GM12892 (cell line): Measurements from ENCODE around the gene DDX3X.
"Not testable (repeated sequence)": the region's sequence is repeated elsewhere in the genome, so short reads cannot be mapped to it uniquely, and the experiment has no call there.

Experiments
- DNase-seq: peaks from one replicate; pipeline ENCODE4 v3.0.0; 2011; ENCODE audit not compliant: insufficient read length
- FAIRE-seq: peaks from 2 replicates; lab custom pipeline; 2011; peaks lifted over from hg19 to GRCh38; lab: Jason Lieb, UNC
- POLR2A ChIP-seq: IDR thresholded peaks from 2 replicates; pipeline ENCODE4 v1.6.1; 2011; ENCODE audit warnings: low read depth, low read length, control low read depth
- POLR2AphosphoS5 ChIP-seq: IDR thresholded peaks from 2 replicates; pipeline ENCODE4 v1.6.1; 2011; ENCODE audit warnings: low read depth, low read length, control low read depth
- TAF1 ChIP-seq: IDR thresholded peaks from 2 replicates; pipeline ENCODE4 v1.6.1; 2011; ENCODE audit warnings: low read depth, mild to moderate bottlenecking, control low read depth, low read length, borderline replicate concordance

The DDX3X gene

DNA sequence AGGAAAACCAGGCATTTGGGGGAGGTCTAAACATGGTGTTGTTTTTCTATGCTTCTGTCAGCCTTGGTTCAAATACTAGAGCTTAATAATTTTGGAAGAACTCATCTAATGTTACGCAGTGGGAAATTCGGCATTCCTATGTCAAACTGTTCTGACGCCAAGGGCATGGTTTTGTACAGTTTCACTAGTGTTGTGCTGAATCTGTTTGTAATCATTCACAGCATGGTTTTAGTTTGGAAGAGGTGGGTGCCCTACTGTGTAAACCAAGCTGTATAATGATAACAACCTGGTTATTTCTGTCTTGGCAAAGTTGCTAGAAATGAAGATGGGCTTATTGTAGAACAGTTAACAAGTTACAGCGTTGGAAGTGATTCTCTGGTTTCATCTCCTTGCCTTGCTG is 5.2 kb downstream of the DDX3X start:
- peak; percentile 47; the same call in 1 of the 2 replicates for TF ChIP-seq POLR2A
- TF ChIP-seq TAF1: no peak
- TF ChIP-seq POLR2AphosphoS5: no peak
- FAIRE-seq (peak; percentile 93), DNase-seq (no peak)

DNA sequence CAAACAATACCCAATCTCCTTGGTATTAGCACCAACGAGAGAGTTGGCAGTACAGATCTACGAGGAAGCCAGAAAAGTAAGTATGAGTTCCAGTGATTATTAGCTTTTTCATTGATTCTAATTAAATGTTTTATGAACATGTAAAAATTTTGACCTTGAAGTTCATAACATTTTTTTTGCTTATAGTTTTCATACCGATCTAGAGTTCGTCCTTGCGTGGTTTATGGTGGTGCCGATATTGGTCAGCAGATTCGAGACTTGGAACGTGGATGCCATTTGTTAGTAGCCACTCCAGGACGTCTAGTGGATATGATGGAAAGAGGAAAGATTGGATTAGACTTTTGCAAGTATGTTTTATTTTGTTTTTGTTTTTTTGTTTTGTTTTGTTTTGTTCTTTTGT is 10.1 kb downstream of the DDX3X start:
- no peak for TF ChIP-seq TAF1
- no peak for TF ChIP-seq POLR2A
- no peak for TF ChIP-seq POLR2AphosphoS5
- peak; percentile 30 for FAIRE-seq

DNA sequence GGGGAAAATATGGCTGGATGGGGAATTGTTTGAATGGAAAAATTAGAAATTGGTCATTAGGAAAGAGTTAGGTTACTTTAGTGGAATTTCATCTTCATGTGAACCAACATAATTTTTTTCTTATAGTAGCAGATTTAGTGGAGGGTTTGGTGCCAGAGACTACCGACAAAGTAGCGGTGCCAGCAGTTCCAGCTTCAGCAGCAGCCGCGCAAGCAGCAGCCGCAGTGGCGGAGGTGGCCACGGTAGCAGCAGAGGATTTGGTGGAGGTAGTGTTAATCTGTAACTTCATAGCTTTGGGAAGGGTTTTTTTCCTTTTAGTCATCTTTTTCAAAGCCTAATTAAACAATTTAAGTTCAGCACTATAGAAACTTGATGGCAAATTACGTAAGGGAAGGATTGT is 13.2 kb downstream of the DDX3X start:
- DNase-seq: no peak
- TF ChIP-seq POLR2A (no peak), POLR2AphosphoS5 (no peak), TAF1 (no peak)
- no peak for FAIRE-seq

More for the DNA sequence above, 10.1 kb downstream of the DDX3X start:
- no peak for DNase-seq

DNA sequence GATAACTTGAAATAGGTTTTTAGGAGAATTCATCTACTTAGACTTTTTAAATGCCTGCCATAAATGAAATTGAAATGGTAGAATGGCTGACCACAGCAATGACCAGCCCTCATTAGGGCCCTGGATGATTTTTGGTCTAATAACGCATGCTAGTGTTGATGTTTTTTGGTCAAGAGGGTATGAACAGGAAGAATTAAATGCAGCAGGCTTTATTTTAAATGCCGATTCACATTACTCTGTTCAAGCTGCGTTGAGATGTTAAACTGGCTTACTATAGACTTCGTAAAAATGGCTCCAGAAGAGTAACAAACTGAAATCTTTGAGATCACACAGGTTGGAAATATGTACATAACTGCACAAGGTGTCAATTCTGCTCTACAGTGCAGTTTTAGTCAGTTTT is 14.6 kb downstream of the DDX3X start:
- FAIRE-seq (no peak), DNase-seq (no peak)
- TF ChIP-seq TAF1 (no peak), POLR2AphosphoS5 (peak; percentile 54), POLR2A (peak; percentile 58; the same call in 1 of the 2 replicates)

DNA sequence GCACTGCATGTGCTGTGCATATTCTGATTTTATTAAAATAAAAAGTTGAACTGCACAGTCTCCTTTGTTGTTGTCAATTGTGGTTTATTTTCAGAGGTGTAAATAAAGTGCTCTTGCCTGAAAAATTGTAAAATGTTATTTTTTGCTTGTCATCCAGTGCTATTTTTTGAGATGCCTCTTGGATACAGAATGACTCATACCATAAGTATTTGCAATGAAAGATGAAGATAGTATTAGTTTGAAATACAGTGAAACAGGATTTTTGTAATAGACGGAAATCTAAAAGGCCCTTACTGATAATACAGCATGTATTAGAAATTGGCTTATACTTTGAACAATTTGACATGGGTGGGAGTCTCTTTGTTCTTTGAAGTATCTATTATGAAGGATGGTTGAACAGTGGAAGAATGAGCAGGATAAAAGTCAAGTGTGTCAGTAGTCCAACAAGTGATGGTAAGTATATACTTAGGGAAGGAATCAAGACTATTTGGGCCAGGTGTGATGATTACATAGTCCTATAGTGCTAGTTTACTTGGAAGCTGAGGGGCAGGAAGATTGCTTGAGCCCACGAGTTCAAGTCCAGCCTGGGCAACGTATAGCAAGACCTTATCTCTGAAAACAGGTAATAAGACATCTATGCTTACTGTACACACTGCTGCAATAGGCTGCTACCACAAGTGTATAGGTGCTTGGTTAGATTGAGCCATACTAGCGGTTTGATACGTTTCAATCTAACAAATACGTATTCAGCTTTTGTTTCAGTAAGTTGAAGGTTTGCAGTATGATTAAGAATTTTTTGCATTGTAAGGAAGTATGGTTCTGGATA is 16.4 kb downstream of the DDX3X start:
- DNase-seq (no peak), FAIRE-seq (peak; percentile 42)
- TF ChIP-seq TAF1: no peak
- peak; percentile 97 for TF ChIP-seq POLR2A
- peak; percentile 98 for TF ChIP-seq POLR2AphosphoS5

DNA sequence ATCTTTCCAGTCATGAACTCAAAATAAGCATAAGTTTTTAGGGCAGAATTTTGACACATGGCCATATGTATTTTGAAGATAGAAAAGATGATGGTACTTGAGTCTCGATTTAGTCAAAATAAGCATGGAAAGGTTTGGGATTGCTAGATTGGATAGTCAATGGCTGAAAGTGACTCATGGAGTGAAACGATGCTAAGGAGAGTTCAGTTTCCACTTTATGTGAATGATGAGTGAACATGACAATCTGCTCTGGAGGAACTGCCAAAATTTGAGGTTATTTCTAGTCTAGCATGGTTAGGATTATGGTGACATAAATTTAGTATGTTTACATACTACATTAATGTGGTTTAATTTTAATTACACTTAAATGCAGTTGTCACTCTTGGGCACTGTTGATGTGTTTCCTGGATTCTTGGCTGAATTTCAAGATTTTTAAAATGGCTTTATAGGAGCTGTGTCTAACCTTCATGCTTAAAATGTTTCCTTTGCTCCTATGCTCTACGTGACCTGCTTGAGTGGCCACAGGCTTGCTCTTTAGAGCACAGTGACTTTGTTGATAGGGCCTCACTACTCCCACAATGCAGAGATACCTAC is 17.1 kb downstream of the DDX3X start:
- peak; percentile 78 for FAIRE-seq
- no peak for TF ChIP-seq TAF1
- TF ChIP-seq POLR2AphosphoS5: peak; percentile 79
- TF ChIP-seq POLR2A: peak; percentile 77
- no peak for DNase-seq

DNA sequence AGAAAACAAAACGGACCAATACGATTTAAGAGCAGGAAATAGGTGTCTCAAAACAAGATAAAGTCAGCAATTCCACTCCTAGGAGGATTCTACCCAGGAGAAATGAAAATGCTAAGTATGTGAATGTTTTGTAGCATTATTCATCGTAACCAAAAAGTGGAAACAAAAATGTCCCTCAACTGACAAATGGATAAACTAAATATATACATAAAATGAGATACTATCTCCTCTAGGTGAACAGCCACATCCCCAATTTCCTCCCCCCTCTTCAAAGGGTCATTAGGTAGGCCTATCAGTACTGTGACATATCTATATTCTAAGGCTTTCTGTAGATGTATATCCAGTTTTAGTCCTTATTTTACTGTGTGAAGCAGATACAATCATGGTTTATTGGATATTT is 18.0 kb downstream of the DDX3X start:
- DNase-seq (no peak), FAIRE-seq (peak; percentile 5)
- TF ChIP-seq TAF1: no peak
- TF ChIP-seq POLR2A: no peak
- TF ChIP-seq POLR2AphosphoS5: peak; percentile 14; the same call in 1 of the 2 replicates

DNA sequence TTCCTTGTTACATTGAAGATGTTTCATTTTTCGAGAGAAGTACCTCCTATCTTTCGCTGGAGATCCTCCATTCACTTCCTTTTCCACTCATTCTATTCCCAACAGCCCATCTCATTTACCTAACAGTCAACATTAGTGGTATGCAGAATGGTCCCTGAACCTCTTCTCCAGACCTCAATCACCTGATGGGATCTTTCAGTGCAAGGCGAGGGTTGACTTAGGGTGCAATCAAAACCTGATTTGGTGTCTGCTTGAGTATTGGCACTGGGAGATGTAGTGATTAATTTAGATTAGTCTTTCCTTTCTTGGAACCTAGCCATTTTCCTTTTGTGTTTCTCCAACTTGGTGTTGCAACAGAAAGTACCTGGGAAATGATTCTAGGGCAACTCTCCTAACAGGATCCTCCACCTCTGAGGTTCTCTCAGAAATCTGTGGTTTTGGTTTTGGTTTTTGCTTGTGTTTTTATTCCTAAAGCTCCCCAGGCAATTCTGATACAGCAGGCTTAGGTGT is 18.4 kb downstream of the DDX3X start:
- no peak for DNase-seq
- no peak for TF ChIP-seq TAF1
- TF ChIP-seq POLR2A: peak; percentile 61; the same call in 1 of the 2 replicates
- peak; percentile 18; the same call in 1 of the 2 replicates for TF ChIP-seq POLR2AphosphoS5
- peak; percentile 67 for FAIRE-seq

DNA sequence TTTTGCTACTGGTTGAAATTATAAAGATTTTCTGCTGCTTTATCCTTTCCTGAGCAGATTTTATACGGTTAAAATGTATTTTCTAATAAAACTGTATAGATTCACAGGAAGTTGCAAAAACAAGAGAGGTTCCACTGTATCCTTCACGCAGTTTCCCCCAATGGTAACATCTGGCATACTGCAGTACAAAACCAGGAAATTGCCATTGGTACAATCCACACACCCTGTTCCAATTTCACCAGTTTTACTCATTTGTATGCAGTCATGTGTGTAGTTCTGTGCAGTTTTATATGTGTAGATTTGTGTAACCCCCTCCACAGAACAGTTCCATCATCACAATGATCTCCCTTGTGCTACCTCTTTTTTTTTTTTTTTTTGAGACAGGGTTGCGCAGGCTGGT is 20.0 kb downstream of the DDX3X start:
- no peak for FAIRE-seq
- TF ChIP-seq POLR2AphosphoS5 (no peak), POLR2A (no peak), TAF1 (no peak)

DNA sequence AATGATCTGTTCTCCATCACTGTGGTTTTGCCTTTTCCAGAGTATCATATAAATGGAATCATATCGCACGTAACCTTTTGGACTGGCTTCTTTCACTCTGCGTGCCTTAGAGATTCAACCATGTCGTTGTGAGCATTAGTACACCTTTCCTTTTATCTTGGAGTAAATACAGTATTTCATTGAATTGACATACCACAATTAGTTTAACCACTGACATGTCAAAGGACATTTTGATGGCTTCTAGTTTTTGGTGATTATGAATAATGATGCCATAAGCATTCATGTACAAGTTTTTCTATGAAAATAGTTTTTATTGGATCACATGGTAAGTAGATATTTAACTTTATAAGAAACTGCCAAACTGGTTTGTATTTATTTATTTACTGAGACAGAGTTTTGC is 35.2 kb downstream of the DDX3X start:
- FAIRE-seq: no peak
- no peak for TF ChIP-seq POLR2AphosphoS5
- TF ChIP-seq POLR2A: no peak
- no peak for TF ChIP-seq TAF1

More for the DNA sequence above, 20.0 kb downstream of the DDX3X start:
- DNase-seq: no peak

DNA sequence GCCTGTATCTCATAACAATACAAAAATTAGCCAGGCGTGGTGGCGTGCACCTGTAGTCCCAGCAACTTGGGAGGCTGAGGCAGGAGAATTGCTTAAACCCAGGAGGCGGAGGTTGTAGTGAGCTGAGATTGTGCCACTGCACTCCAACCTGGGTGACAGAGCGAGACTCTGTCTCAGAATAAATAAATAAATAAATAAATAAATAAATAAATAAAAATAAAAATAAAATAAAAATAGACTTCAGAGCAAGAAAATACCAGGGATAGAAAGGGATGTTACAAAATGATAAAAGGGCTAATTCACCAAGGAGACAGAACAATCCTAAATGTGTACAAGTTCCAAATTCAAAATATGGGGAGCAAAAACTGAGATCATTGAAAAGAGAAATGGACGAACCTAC is 37.6 kb downstream of the DDX3X start:
- not testable (repeated sequence) for DNase-seq, FAIRE-seq

More for the DNA sequence above, 35.2 kb downstream of the DDX3X start:
- DNase-seq: no peak

DNA sequence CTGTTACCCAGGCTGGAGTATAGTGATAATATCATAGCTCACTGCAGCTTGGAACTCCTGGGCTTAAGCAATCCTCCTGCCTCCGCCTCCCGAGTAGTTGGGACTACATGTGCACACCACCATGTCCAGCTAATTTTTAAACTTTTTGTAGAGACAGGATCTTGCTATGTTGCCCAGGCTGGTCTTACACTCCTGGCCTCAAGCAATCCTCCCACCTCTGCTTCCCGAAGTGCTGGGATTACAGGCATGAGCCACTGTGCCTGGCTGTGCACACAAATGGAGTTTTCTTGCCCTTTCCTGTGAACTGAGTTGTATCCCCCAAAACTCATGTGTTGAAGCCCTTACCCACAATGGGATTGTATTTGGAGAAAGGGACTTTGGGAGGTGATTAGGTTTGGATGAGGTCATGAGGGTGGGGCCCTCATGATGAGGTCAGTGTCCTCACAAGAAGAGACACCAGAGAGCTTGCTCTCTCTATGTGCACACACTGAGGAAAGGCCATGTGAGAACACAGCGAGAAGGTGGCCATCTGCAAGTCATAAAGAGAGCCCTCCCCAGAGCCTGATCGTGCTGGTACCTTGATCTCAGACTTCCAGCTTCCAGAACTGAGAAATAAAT is 40.1 kb downstream of the DDX3X start:
- TF ChIP-seq POLR2AphosphoS5 (no peak), TAF1 (no peak), POLR2A (no peak)
- no peak for FAIRE-seq
- no peak for DNase-seq

DNA sequence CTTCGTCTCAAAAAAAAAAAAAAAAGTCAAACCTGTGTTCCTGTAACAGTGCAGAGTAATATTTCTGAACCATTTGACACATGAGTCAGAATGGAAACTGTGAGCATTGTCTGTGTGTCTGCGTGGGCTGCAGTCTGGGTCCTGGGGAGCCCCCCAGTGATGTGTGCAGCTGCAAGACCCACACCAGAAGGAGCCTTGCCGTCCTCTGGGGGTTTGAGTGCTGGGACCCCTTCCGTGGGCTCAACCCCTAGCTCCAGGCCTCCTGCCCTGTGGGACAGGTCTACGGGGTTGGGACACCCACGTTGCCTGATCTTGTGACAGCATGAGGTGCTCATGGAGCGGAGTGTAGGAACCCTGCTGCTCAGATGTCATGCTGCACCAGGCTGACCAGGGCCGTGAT is 43.7 kb downstream of the DDX3X start:
- peak; percentile 60 for FAIRE-seq
- TF ChIP-seq POLR2AphosphoS5 (no peak), POLR2A (no peak), TAF1 (no peak)

More for the DNA sequence above, 43.7 kb downstream of the DDX3X start:
- DNase-seq: peak; percentile 28
